Nephron progenitor cell (in vitro differentiated cells): Measurements from ENCODE around the gene GALNT18.

Experiments
- DNase-seq: peaks from one replicate; pipeline ENCODE4 v3.0.0; 2021
- H3K27ac Mint-ChIP-seq: 2 replicates; pipeline ENCODE4 v1.8.0; 2021; ENCODE audit warnings: mild to moderate bottlenecking, moderate library complexity, mixed read lengths
- H3K27me3 Mint-ChIP-seq: 2 replicates; pipeline ENCODE4 v1.8.0; 2021; ENCODE audit warnings: mild to moderate bottlenecking, low read depth, mixed read lengths; ENCODE audit not compliant: poor library complexity
- H3K36me3 Mint-ChIP-seq: 2 replicates; pipeline ENCODE4 v1.8.0; 2021; ENCODE audit warnings: low read depth, mixed read lengths
- H3K4me1 Mint-ChIP-seq: 2 replicates; pipeline ENCODE4 v1.8.0; 2021; ENCODE audit warnings: mixed read lengths
- H3K4me3 Mint-ChIP-seq: 2 replicates; pipeline ENCODE4 v1.8.0; 2021; ENCODE audit warnings: mild to moderate bottlenecking, moderate library complexity, mixed read lengths
- H3K9me3 Mint-ChIP-seq: 2 replicates; pipeline ENCODE4 v1.8.0; 2021; ENCODE audit warnings: mild to moderate bottlenecking, moderate library complexity, mixed read lengths
- TF ChIP-seq, protein P1 (sequence below): fragments of 200-600 bp; sonication (generic); IDR thresholded peaks from 2 replicates; pipeline ENCODE4 v1.5.0; 2021; ENCODE audit warnings: antibody characterized with exemption

GALNT18 gene

DNA sequence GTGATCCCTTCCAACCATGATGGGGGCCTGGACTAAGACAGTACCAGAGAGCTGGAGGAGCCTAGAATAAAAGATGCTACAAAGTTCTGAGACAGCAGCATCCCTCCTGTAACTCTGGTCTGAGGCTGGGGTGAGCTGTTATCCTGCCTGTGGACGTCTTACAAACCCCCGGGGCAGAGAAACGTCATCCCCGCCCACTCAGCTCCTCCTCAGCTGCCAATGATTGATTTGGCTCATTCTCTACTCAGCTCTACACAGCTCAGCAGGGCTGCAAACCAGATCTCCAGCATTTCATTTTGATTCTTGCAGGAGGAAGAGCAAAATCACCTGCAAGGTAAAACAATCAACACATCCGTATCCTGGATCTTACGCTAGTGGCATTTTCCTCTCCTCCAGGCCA, 324.2 kb downstream of the GALNT18 start:
- H3K4me1 Mint-ChIP-seq, result peaks cover 74% of the 10 kb centered on the region
- TF ChIP-seq, protein P1, sequence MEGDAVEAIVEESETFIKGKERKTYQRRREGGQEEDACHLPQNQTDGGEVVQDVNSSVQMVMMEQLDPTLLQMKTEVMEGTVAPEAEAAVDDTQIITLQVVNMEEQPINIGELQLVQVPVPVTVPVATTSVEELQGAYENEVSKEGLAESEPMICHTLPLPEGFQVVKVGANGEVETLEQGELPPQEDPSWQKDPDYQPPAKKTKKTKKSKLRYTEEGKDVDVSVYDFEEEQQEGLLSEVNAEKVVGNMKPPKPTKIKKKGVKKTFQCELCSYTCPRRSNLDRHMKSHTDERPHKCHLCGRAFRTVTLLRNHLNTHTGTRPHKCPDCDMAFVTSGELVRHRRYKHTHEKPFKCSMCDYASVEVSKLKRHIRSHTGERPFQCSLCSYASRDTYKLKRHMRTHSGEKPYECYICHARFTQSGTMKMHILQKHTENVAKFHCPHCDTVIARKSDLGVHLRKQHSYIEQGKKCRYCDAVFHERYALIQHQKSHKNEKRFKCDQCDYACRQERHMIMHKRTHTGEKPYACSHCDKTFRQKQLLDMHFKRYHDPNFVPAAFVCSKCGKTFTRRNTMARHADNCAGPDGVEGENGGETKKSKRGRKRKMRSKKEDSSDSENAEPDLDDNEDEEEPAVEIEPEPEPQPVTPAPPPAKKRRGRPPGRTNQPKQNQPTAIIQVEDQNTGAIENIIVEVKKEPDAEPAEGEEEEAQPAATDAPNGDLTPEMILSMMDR, result no peak
- H3K27me3 Mint-ChIP-seq, result peaks cover 4% of the 10 kb centered on the region
- H3K4me3 Mint-ChIP-seq, result no peak overlapping the region
- no peaks in the 10 kb centered on the region for H3K9me3 Mint-ChIP-seq
- DNase-seq, result no peak
- no peak overlapping the region for H3K27ac Mint-ChIP-seq
- H3K36me3 Mint-ChIP-seq, result no peaks in the 10 kb centered on the region

DNA sequence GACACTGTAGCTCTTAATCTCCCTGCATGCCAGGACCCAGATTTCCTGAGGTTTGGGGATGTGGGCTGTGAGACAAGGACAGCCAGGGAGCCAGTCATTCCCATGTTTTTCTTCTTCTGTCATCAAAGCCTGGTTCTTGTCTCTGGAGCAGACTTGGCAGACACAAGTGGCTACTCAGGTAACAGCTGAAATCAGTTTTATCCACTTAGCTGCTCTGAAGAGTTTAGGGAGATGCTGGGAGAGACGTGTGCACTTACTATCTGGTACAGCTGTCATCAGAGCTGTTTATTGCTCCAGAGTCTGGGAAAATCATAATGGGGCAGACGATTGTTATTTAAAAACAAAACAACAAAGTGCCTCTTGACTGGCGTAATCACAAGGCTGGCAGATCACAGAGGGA, 325.4 kb downstream of the GALNT18 start:
- H3K36me3 Mint-ChIP-seq, result no peaks in the 10 kb centered on the region

GRCh38 chr11:11294551-11294855, 327.3 kb downstream of the GALNT18 start:
- Mint-ChIP-seq H3K27ac (peak overlapping the region; percentile 55), H3K4me3 (no peak overlapping the region), H3K4me1 (peaks cover 67% of the 10 kb centered on the region), H3K36me3 (no peaks in the 10 kb centered on the region), H3K27me3 (peaks cover 6% of the 10 kb centered on the region), H3K9me3 (no peaks in the 10 kb centered on the region)
- DNase-seq, result no peak
- TF ChIP-seq, protein P1, result no peak

More for the DNA sequence above, 325.4 kb downstream of the GALNT18 start:
- no peaks in the 10 kb centered on the region for H3K9me3 Mint-ChIP-seq
- no peak for DNase-seq
- peak overlapping the region; percentile 57 for H3K27ac Mint-ChIP-seq
- peaks cover 73% of the 10 kb centered on the region for H3K4me1 Mint-ChIP-seq
- H3K4me3 Mint-ChIP-seq, result no peak overlapping the region
- peaks cover under 1% of the 10 kb centered on the region for H3K27me3 Mint-ChIP-seq
- TF ChIP-seq, protein P1, result no peak

GRCh38 chr11:11293798-11294550, 327.8 kb downstream of the GALNT18 start:
- Mint-ChIP-seq H3K27me3 (peaks cover 6% of the 10 kb centered on the region), H3K9me3 (no peaks in the 10 kb centered on the region), H3K36me3 (no peaks in the 10 kb centered on the region), H3K4me1 (peaks cover 67% of the 10 kb centered on the region), H3K27ac (peak overlapping the region; percentile 81), H3K4me3 (no peak overlapping the region)
- DNase-seq, result no peak
- TF ChIP-seq, protein P1, result no peak

DNA sequence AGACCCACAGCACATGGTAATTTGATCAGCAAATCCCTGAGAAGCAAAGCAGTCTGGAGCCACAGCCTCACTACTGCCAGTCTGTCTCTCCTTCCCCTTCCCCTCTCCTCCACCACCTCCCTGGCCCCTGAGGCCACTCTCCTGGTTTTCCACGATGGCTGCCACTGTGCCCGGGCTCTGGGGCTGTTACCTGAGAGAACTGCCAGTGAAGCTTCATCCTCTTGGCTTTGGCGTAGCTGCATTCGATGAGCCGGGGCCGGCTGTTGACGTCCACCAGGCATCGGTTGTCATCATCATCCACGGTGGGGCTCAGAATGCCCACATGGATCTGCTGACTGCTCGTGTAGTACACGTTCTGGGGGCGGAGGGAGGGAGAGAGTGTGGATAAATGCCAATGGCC, 329.0 kb downstream of the GALNT18 start:
- Mint-ChIP-seq H3K36me3 (no peaks in the 10 kb centered on the region), H3K27ac (no peak overlapping the region), H3K27me3 (peaks cover 11% of the 10 kb centered on the region), H3K4me1 (peaks cover 64% of the 10 kb centered on the region), H3K4me3 (no peak overlapping the region), H3K9me3 (no peaks in the 10 kb centered on the region)
- no peak for DNase-seq
- TF ChIP-seq, protein P1, result no peak
